G401 (cell line): ENCODE results near the gene SLC6A1. TPM values are rescaled to one million over a fixed set of nuclear protein-coding genes. Genes with fewer than 3 reads are reported as not detected.

Experiments
- DNase-seq: peaks from one replicate; pipeline ENCODE4 v3.0.0-alpha.2; 2015; ENCODE audit warnings: low spot score
- in situ Hi-C: cut with HindIII; loops from 2 replicates; pipeline ENCODE4 v1.10.0; 2016; ENCODE audit warnings: low sequenced_read_pairs, mixed read lengths
- total RNA-seq: library from RNA; depleted of rRNA; stranded (reverse); fragments of >200 nt; shearing (Covaris generic); gene quantifications from 2 replicates; pipeline ENCODE4 v1.2.3, GENCODE V29; 2014; rRNA removed

SLC6A1 gene
- total RNA-seq, 1 experiment from 2014 or later = not detected

DNA sequence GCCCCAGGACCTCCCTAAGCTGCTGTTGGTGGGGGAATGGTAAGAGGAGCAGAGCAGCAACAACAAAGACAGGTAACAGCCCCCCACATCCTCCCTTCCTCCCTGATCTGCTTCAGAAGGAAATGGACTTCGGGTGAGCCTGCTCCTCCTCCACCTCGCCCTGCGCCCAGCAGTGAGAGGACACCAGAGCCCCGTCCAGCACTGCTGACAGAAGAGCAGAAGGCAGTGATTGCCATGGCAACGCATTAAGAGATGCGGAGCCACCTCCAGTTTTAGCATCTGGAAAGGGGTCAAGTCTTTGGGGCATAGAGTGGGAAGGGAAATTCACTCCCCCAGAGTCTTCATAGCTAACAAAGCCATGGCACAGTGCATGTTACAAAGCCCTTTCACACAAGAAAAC, 84.2 kb downstream of the SLC6A1 start:
- in situ Hi-C loops = no loop called here
- DNase-seq = no peak

DNA sequence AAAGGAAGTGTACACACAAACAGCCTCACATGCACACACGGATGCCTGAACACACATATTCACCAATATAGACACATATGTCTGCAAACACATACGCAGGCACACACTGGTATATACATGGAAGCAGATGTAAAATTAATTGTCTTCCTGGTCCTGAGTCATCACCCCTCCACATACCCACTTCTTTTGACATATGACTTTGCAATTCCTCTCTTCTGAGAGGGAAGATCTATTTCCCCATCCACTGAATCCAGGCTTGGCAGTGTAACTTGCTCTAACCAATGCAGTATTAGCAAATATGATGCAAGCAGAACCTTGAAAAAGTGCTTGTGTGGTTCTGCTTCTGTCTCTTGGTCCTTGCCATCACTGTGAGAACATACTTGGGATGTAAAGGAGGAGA, 84.9 kb downstream of the SLC6A1 start:
- DNase-seq = no peak
- in situ Hi-C loops = no loop called here

DNA sequence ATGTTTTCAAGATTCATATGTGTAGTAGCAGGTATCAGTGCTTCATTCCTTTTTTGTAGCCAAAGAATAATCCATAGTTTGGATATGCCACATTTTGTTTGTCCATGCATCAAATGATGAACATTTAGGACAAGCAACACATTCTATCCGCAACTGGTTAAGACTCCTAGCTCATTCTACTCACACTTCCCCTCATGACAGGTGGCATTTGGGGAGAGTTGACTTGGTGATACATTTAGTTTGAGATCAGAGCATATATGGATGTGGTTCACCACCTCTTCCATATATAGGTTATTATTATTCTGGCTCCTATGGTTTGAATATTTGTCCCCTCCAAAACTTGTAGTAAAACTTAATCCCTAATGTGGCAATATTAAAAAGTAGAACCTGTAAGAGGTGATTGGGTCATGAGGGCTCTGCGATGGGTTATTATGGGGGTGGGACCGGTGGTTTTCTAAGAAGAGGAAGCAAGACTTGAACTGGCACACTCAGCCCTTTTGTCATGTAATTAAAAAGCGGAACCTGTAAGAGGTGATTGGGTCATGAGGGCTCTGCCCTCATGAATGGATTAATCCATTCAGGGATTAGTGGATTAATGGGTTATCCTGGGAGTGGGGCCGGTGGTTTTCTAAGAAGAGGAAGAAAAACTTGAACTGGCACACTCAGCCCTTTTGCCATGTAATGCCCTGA, 86.4 kb downstream of the SLC6A1 start:
- in situ Hi-C loops = no loop called here
- DNase-seq = no peak

DNA sequence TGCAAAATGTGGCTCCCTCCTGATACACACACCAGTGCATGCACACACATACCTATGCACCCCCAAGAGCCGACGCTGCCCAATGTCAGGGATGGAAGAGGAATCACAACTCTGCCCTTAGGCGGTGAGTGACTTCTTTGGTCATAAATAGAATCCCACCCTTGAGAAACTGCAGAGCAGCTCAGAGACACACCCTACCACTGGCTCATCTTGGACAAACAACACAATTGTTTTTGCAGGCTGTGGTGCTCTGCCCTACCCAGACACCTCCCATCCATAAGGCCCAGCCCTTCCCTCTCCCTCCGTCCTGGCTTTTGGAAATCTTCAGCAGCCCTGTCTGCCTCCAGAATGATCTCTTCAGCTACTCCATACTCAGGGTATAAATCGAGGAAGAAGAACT, 87.9 kb downstream of the SLC6A1 start:
- no peak for DNase-seq
- in situ Hi-C loops = no loop called here

DNA sequence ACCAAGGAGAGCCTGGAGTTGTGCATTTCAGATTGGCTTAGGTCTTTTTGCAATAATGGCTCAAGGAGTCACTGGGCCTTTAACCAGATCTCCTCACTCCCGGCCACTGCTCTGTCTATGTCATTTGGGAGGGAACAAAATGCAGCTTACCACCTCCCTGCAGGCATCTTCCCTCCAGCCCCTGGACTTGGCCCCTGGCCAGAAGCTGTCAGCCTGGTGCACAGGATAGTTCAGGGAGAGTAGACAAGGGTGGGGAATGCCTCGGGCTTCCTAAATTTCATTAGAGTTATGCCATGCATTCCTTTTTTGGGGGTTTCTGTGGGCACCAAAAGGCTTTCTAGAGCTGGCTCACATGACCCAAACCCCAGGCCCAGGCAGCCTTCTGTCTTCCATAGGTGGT, 91.5 kb downstream of the SLC6A1 start:
- no peak for DNase-seq
- in situ Hi-C loops = no loop called here

DNA sequence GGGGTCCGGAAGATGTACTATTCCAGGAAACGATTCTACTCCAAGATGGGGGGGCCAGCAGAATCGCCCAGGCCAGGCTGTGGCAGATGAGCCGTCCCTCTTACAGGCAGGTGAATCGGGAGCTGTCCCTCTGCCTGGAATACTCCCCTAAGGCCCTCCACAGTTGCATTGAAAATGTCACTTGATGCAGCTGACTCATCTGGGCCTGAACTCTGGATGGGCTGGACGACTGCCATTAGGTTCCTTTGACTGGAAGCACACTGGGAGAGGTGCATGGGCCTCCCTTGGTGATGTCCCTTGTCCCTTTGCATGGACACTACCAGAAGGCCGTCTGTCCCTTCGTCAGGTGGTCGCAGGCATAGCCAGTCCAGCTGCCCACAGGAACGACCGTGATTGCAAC, 92.1 kb downstream of the SLC6A1 start:
- no peak for DNase-seq
- in situ Hi-C loops = no loop called here

- DNase-seq = no peak
- in situ Hi-C loops = no loop called here
Observed at GRCh38 chr3:11085093-11085840, 92.7 kb downstream of the SLC6A1 start.

- in situ Hi-C loops = no loop called here
- no peak for DNase-seq
Observed at GRCh38 chr3:11086856-11087255, 94.3 kb downstream of the SLC6A1 start.

- in situ Hi-C loops = no loop called here
- DNase-seq = no peak
Observed at GRCh38 chr3:11088066-11088465, 95.5 kb downstream of the SLC6A1 start.

GRCh38 chr3:11088831-11089230, 96.3 kb downstream of the SLC6A1 start:
- in situ Hi-C loops = no loop called here
- no peak for DNase-seq

Other genes with a start within 250 kb of the SLC6A1 start
- not detected in 2 replicates for gene SLC6A11, start 176.5 kb upstream of the SLC6A1 start, total RNA-seq
- gene HRH1, start 161.7 kb downstream of the SLC6A1 start, total RNA-seq = not detected in 2 replicates